Kidney (tissue), 14 donors: ENCODE data around the gene FAM193A. TPM values are rescaled to one million over a fixed set of nuclear protein-coding genes. Genes with fewer than 3 reads are reported as not detected.

Experiments used
- DNase-seq, 5 donors: peaks; one replicate each; pipeline ENCODE4 v3.0.0-alpha.2; 2013 to 2020
- FAIRE-seq: peaks from 2 replicates; lab custom pipeline; 2012; peaks lifted over from hg19 to GRCh38; lab: Jason Lieb, UNC
- H3K27ac ChIP-seq, 2 donors: one replicate each; pipeline ENCODE4 v1.7.0; 2013; ENCODE audit warnings: low read depth in 2 of 2, low read length in 2 of 2, inconsistent platforms in 1 of 2
- H3K27me3 ChIP-seq: one replicate; pipeline ENCODE4 v1.7.1; 2013; ENCODE audit warnings: low read length, inconsistent platforms; ENCODE audit not compliant: control insufficient read depth, insufficient read depth
- H3K36me3 ChIP-seq, 3 donors: one replicate each; pipeline versions ENCODE4 v1.7.0 to v1.7.1; 2013; ENCODE audit warnings: low read length in 3 of 3, control low read depth in 1 of 3, inconsistent platforms in 1 of 3; ENCODE audit not compliant: insufficient read depth in 3 of 3, control insufficient read depth in 2 of 3
- H3K4me1 ChIP-seq, 3 donors: one replicate each; pipeline versions ENCODE4 v1.7.0 to v1.7.1; 2013; ENCODE audit warnings: low read length in 3 of 3, inconsistent platforms in 1 of 3, low read depth in 1 of 3; ENCODE audit not compliant: control insufficient read depth in 2 of 3, insufficient read depth in 2 of 3
- H3K4me3 ChIP-seq, 3 donors: one replicate each; pipeline versions ENCODE4 v1.7.0 to v1.8.1; 2013; ENCODE audit warnings: low read length in 3 of 3, control low read depth in 1 of 3, inconsistent platforms in 1 of 3
- H3K9ac ChIP-seq, 3 donors: one replicate each; pipeline versions ENCODE4 v1.7.0 to v1.7.1; 2013; ENCODE audit warnings: low read length in 3 of 3, control low read depth in 1 of 3, inconsistent platforms in 1 of 3
- H3K9me3 ChIP-seq, 3 donors: one replicate each; pipeline versions ENCODE4 v1.7.0 to v1.7.1; 2013; ENCODE audit warnings: low read length in 3 of 3, control low read depth in 1 of 3, inconsistent platforms in 1 of 3; ENCODE audit not compliant: control insufficient read depth in 2 of 3, insufficient read depth in 1 of 3
- CTCF ChIP-seq: IDR thresholded peaks from 3 replicates; pipeline ENCODE4 v1.5.1; 2012; ENCODE audit warnings: mild to moderate bottlenecking, moderate library complexity, borderline replicate concordance; ENCODE audit not compliant: insufficient read depth; ENCODE audit errors: extremely low read depth
- intact Hi-C: fragments of 100-400 bp; cut with DNase I; formaldehyde crosslinking; loops from one replicate; pipeline ENCODE4 v1.11.1; 2022
- polyA plus RNA-seq: library from polyadenylated mRNA; stranded (reverse); fragments of 350-450 nt; fragmentation: Illumina TruSeq; extraction: RNeasy Lipid Tissue Mini Kit (QIAGEN cat#74804); gene quantifications from one replicate; pipeline ENCODE4 v1.2.3, GENCODE V29; 2014; ENCODE audit warnings: low read depth, low replicate concordance; ENCODE audit not compliant: insufficient read depth
- total RNA-seq: library from RNA; stranded (reverse); fragmentation: NEBNext Ultra II Directional; extraction: Animal tissue kit (Norgen Biotek cat#: 25700); gene quantifications from one replicate; pipeline ENCODE4 v1.2.1, GENCODE V29; 2021
- donor health status: control.
- donor health status: control.
- donor health status: control.
- donor health status: control.
- donor health status: control.
- donor health status: DM: yes; HTN: yes; CAD: no.
- donor health status: Normal renal cell carcinoma (clear cell type).

The FAM193A gene
- total and polyA plus RNA-seq, 2 donors from 2014 or later, result 6.3 to 29.3 TPM

GRCh38 chr4:2500547-2500946, 35.9 kb upstream of the FAM193A start:
- TF ChIP-seq CTCF, result no peak
- no peak overlapping the region for H3K4me3 ChIP-seq
- FAIRE-seq, result no peak
- no peaks in the 10 kb centered on the region for H3K9me3 ChIP-seq
- no peak for DNase-seq
- intact Hi-C loops, result no loop called here
- peaks cover 7 to 34% (median 20%) of the 10 kb centered on the region in 3 donors for H3K36me3 ChIP-seq
- H3K4me1 ChIP-seq, result no peaks in the 10 kb centered on the region
- H3K27me3 ChIP-seq, result no peaks in the 10 kb centered on the region
- no peak overlapping the region for H3K27ac ChIP-seq
- no peak overlapping the region for H3K9ac ChIP-seq

DNA sequence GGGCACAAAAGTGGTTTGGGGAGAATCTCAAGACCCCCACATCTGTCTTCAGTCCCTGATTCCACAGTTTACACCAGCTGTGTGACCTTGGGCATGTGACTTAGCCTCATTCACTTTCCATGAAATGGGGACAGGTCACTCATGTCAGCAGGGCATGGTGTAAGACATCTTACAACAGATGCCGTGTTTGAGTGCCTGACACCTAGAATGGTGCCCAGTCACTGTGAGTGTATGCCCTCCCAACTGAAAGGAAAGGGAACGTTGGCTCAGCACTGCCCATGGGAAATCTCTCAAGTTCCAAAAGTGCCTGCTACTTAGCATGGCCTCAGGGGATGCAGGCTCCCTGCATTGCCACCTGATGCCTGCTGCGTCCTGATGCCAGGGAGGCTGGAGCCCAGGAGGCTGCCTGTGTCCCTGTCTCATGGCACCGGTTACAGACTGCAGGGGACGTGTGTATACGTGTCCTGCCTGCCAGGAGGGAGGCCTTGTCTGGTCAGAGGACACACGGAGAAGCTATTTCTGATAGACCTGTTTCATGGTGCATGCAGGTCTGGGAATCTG, 35.3 kb upstream of the FAM193A start:
- H3K27ac ChIP-seq, result no peak overlapping the region
- DNase-seq (no peak), FAIRE-seq (no peak)
- no peaks in the 10 kb centered on the region for H3K27me3 ChIP-seq
- H3K4me3 ChIP-seq, result no peak overlapping the region
- H3K4me1 ChIP-seq, result no peaks in the 10 kb centered on the region
- intact Hi-C loops, result no loop called here
- H3K9me3 ChIP-seq, result no peaks in the 10 kb centered on the region
- no peak overlapping the region for H3K9ac ChIP-seq
- TF ChIP-seq CTCF, result no peak
- peaks cover 9 to 34% (median 20%) of the 10 kb centered on the region in 3 donors for H3K36me3 ChIP-seq

GRCh38 chr4:2503809-2504208, 32.6 kb upstream of the FAM193A start:
- H3K27ac ChIP-seq, result no peak overlapping the region
- H3K27me3 ChIP-seq, result no peaks in the 10 kb centered on the region
- H3K9ac ChIP-seq, result no peak overlapping the region
- no peak overlapping the region for H3K4me3 ChIP-seq
- intact Hi-C loops, result no loop called here
- DNase-seq (no peak), FAIRE-seq (no peak)
- TF ChIP-seq CTCF, result no peak
- H3K36me3 ChIP-seq, result peaks cover 6 to 27% (median 15%) of the 10 kb centered on the region in 3 donors
- peaks cover 0 to 3% (median 0%) of the 10 kb centered on the region in 3 donors for H3K4me1 ChIP-seq
- no peaks in the 10 kb centered on the region for H3K9me3 ChIP-seq

DNA sequence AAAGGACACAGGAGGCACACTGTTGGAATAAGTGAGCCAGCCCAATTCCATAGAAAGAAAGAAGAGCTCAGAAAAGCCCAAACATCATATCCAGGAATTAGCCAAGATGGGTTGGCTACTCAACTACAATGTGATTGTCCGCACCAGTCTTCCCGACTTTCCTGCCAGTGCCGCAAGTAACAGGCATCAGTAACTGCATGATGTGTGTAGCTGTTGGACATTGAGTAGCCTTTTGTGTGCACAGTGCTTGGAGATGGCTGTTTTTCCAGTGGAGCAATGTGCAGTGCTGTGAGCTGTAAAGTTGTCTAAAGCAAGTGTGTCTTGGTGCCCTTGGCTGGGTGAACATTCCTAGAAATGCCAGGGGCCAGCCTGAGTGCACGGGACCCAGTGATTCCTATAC, 29.2 kb upstream of the FAM193A start:
- Histone ChIP-seq H3K4me1 (peaks cover 0 to 3% (median 0%) of the 10 kb centered on the region in 3 donors), H3K9me3 (no peaks in the 10 kb centered on the region), H3K9ac (no peak overlapping the region), H3K4me3 (no peak overlapping the region), H3K36me3 (peaks cover 2 to 26% (median 5%) of the 10 kb centered on the region in 3 donors), H3K27ac (no peak overlapping the region), H3K27me3 (no peaks in the 10 kb centered on the region)
- DNase-seq, result no peak
- no peak for FAIRE-seq
- intact Hi-C loops, result no loop called here
- no peak for TF ChIP-seq CTCF
